HS-5 (cell line): ENCODE results near the gene ZCCHC7.
A peak's percentile ranks its signal among the peaks of the same experiment; 100 is the strongest.

Source experiments
- DNase-seq: peaks from one replicate; pipeline ENCODE4 v3.0.0-alpha.2; 2012; ENCODE audit warnings: low read depth

ZCCHC7 gene

GRCh38 chr9:37336150-37336549, 215.8 kb downstream of the ZCCHC7 start:
- DNase-seq: no peak

- no peak for DNase-seq
Measured at GRCh38 chr9:37337301-37337890, 217.0 kb downstream of the ZCCHC7 start.

GRCh38 chr9:37338218-37338617, 217.8 kb downstream of the ZCCHC7 start:
- no peak for DNase-seq

- no peak for DNase-seq
Measured at GRCh38 chr9:37339923-37340322, 219.5 kb downstream of the ZCCHC7 start.

GRCh38 chr9:37340961-37341360, 220.6 kb downstream of the ZCCHC7 start:
- DNase-seq: no peak

- DNase-seq: no peak
Measured at GRCh38 chr9:37341704-37342103, 221.3 kb downstream of the ZCCHC7 start.

GRCh38 chr9:37342493-37342892, 222.1 kb downstream of the ZCCHC7 start:
- no peak for DNase-seq

GRCh38 chr9:37342895-37343294, 222.5 kb downstream of the ZCCHC7 start:
- DNase-seq: no peak

GRCh38 chr9:37343724-37344123, 223.3 kb downstream of the ZCCHC7 start:
- DNase-seq: no peak

- DNase-seq: no peak
Measured at GRCh38 chr9:37345038-37345437, 224.7 kb downstream of the ZCCHC7 start.

- DNase-seq: no peak
Measured at GRCh38 chr9:37348917-37349316, 228.5 kb downstream of the ZCCHC7 start.

GRCh38 chr9:37350486-37351190, 230.3 kb downstream of the ZCCHC7 start:
- DNase-seq: peak; percentile 10

GRCh38 chr9:37353791-37354190, 233.4 kb downstream of the ZCCHC7 start:
- no peak for DNase-seq

- DNase-seq: no peak
Measured at GRCh38 chr9:37362430-37362829, 242.1 kb downstream of the ZCCHC7 start.

GRCh38 chr9:37363124-37363523, 242.8 kb downstream of the ZCCHC7 start:
- DNase-seq: no peak

GRCh38 chr9:37364136-37364535, 243.8 kb downstream of the ZCCHC7 start:
- no peak for DNase-seq

GRCh38 chr9:37364751-37365360, 244.5 kb downstream of the ZCCHC7 start:
- DNase-seq: no peak

GRCh38 chr9:37369671-37370070, 249.3 kb downstream of the ZCCHC7 start:
- DNase-seq: no peak

GRCh38 chr9:37370282-37370681, 249.9 kb downstream of the ZCCHC7 start:
- no peak for DNase-seq

- no peak for DNase-seq
Measured at GRCh38 chr9:37370968-37371563, 250.7 kb downstream of the ZCCHC7 start.

- DNase-seq: no peak
Measured at GRCh38 chr9:37371565-37372464, 251.4 kb downstream of the ZCCHC7 start.

GRCh38 chr9:37372839-37373238, 252.5 kb downstream of the ZCCHC7 start:
- DNase-seq: no peak
